Testis (tissue), 3 donors: ENCODE measurements around the gene DENND1C. TPM values are rescaled to one million over a fixed set of nuclear protein-coding genes. Genes with fewer than 3 reads are reported as not detected.

Source experiments
- DNase-seq: peaks from one replicate; pipeline ENCODE4 v3.0.0-alpha.2; 2019
- H3K27ac ChIP-seq, 2 donors: fragments of 200-600 bp; sonication (generic); one replicate each; pipeline ENCODE4 v1.5.1; 2019
- H3K27me3 ChIP-seq: fragments of 200-600 bp; sonication (generic); one replicate; pipeline ENCODE4 v1.5.1; 2019
- H3K36me3 ChIP-seq: fragments of 200-600 bp; sonication (generic); one replicate; pipeline ENCODE4 v1.5.1; 2017; ENCODE audit warnings: low read depth; ENCODE audit errors: missing control alignments
- H3K4me1 ChIP-seq: fragments of 200-600 bp; sonication (generic); one replicate; pipeline ENCODE4 v1.5.1; 2019
- H3K4me3 ChIP-seq, 2 donors: fragments of 200-600 bp; sonication (generic); one replicate each; pipeline ENCODE4 v1.5.1; 2017 to 2019
- H3K9me3 ChIP-seq: fragments of 200-600 bp; sonication (generic); one replicate; pipeline ENCODE4 v1.5.1; 2017
- CTCF ChIP-seq, 3 experiments: fragments of 450-650 bp in 2 of 3; fragments of 200-600 bp in 1 of 3; sonication (generic) in 1 of 3; IDR thresholded peaks; one replicate each; pipeline ENCODE4 v1.5.1; 2016 to 2019; ENCODE audit warnings: antibody characterized with exemption in 3 of 3, mild to moderate bottlenecking in 2 of 3, moderate library complexity in 1 of 3
- POLR2A ChIP-seq: fragments of 450-650 bp; IDR thresholded peaks from one replicate; pipeline ENCODE4 v1.6.1; 2017; ENCODE audit warnings: antibody characterized with exemption, mild to moderate bottlenecking, moderate library complexity
- WGBS, 2 donors: methylation state at CpG; one replicate each; pipeline ENCODE4 v1.1.5; 2018; 5-methylcytosine and 5-hydroxymethylcytosine counted together
- intact Hi-C: fragments of 100-400 bp; cut with DNase I; formaldehyde crosslinking; loops from one replicate; pipeline ENCODE4 v1.15.1; 2023; ENCODE audit warnings: low total_unique reads
- polyA plus RNA-seq: library from polyadenylated mRNA; stranded (reverse); fragments of 350-450 nt; fragmentation: Illumina TruSeq; extraction: RNeasy Lipid Tissue Mini Kit (QIAGEN cat#74804); gene quantifications from one replicate; pipeline ENCODE4 v1.2.3, GENCODE V29; 2014; ENCODE audit warnings: low read depth, low replicate concordance; ENCODE audit not compliant: insufficient read depth
- total RNA-seq, 2 donors: library from RNA; depleted of rRNA; stranded (reverse); fragments of >200 nt; gene quantifications; one replicate each; pipeline ENCODE4 v1.2.3, GENCODE V29; 2016

DENND1C gene
- total and polyA plus RNA-seq, 3 donors from 2014 or later: 1.9 to 3.2 (median 2.9) TPM

DNA sequence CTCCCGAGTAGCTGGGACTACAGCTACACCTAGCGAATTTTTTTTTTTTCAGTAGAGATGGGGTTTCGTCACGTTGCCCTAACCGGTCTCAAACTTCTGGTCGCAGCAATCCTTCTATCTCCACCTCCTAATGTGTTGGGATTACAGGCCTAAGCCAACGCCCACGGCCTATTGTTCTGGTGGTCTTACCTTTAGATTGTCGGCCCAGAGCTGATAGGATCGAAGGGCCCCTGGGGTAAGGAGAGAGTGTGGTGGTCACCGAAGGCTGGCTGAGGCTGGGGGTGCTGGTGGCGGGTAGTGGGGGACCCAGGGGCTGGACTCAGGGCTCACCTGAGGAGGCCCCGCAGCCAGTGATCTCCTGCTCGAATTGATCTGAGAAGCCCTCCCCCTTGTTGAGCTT lies 10.5 kb downstream of the DENND1C start:
- TF ChIP-seq CTCF (IDR thresholded peaks at IDR 0.05) (no peak), POLR2A (no peak)
- Histone ChIP-seq H3K27ac (no peak overlapping the region), H3K9me3 (no peaks in the 10 kb centered on the region), H3K4me3 (no peak overlapping the region), H3K4me1 (no peaks in the 10 kb centered on the region), H3K27me3 (no peaks in the 10 kb centered on the region), H3K36me3 (no peaks in the 10 kb centered on the region)
- WGBS, 2 donors: 85 to 91% methylated on average over 13 to 14 of the region's 14 CpGs
- intact Hi-C loops: no loop called here
- no peak for DNase-seq

- 60 to 64% methylated on average over 8 of the region's 8 CpGs for WGBS, 2 donors
- no peak overlapping the region for H3K27ac ChIP-seq
Measured at GRCh38 chr19:6470173-6470572, 11.4 kb downstream of the DENND1C start.

GRCh38 chr19:6467384-6467783 lies 14.2 kb downstream of the DENND1C start:
- Histone ChIP-seq H3K4me3 (no peak overlapping the region), H3K27me3 (no peaks in the 10 kb centered on the region), H3K27ac (no peak overlapping the region), H3K9me3 (no peaks in the 10 kb centered on the region), H3K36me3 (no peaks in the 10 kb centered on the region), H3K4me1 (no peaks in the 10 kb centered on the region)
- TF ChIP-seq POLR2A (no peak), CTCF (IDR thresholded peaks at IDR 0.05) (no peak)
- 87 to 88% methylated on average over 7 to 8 of the region's 8 CpGs for WGBS, 2 donors
- intact Hi-C loops: no loop called here
- DNase-seq: no peak

More at GRCh38 chr19:6470173-6470572, 11.4 kb downstream of the DENND1C start:
- Histone ChIP-seq H3K9me3 (no peaks in the 10 kb centered on the region), H3K27me3 (no peaks in the 10 kb centered on the region), H3K36me3 (no peaks in the 10 kb centered on the region), H3K4me3 (no peak overlapping the region), H3K4me1 (no peaks in the 10 kb centered on the region)
- intact Hi-C loops: no loop called here
- no peak for DNase-seq
- no peak for TF ChIP-seq CTCF (IDR thresholded peaks at IDR 0.05)
- no peak for TF ChIP-seq POLR2A

- intact Hi-C loops: no loop called here
- H3K36me3 ChIP-seq: no peaks in the 10 kb centered on the region
- TF ChIP-seq CTCF (IDR thresholded peaks at IDR 0.05) (no peak), POLR2A (no peak)
- no peaks in the 10 kb centered on the region for H3K9me3 ChIP-seq
- no peaks in the 10 kb centered on the region for H3K27me3 ChIP-seq
- no peak overlapping the region for H3K27ac ChIP-seq
- no peak for DNase-seq
- no peaks in the 10 kb centered on the region for H3K4me1 ChIP-seq
- WGBS, 2 donors: 81 to 95% methylated on average over 4 to 21 of the region's 21 CpGs
- H3K4me3 ChIP-seq: no peak overlapping the region
Measured at GRCh38 chr19:6466526-6467248, 14.9 kb downstream of the DENND1C start.

GRCh38 chr19:6465663-6466062 lies 15.9 kb downstream of the DENND1C start:
- Histone ChIP-seq H3K27ac (no peak overlapping the region), H3K36me3 (no peaks in the 10 kb centered on the region), H3K4me3 (no peak overlapping the region), H3K4me1 (peaks cover 1% of the 10 kb centered on the region), H3K27me3 (no peaks in the 10 kb centered on the region), H3K9me3 (no peaks in the 10 kb centered on the region)
- 81 to 96% methylated on average over 8 of the region's 8 CpGs for WGBS, 2 donors
- no peak for DNase-seq
- intact Hi-C loops: no loop called here
- no peak for TF ChIP-seq POLR2A
- no peak for TF ChIP-seq CTCF (IDR thresholded peaks at IDR 0.05)
